CD14-positive monocyte (primary cell): ENCODE measurements around the gene ZNF648. TPM values are rescaled to one million over a fixed set of nuclear protein-coding genes. Genes with fewer than 3 reads are reported as not detected.

Source experiments
- DNase-seq, 3 donors: peaks; one replicate each; pipeline ENCODE4 v3.0.0-alpha.2; 2011 to 2022
- H2AFZ ChIP-seq: 2 replicates; pipeline ENCODE4 v1.6.0; 2012; ENCODE audit warnings: mild to moderate bottlenecking, low read depth, low read length, inconsistent platforms; ENCODE audit not compliant: insufficient read depth, poor library complexity, severe bottlenecking
- H3K27ac ChIP-seq, 2 donors: 1 replicate in 1 of 2; 2 replicates in 1 of 2; pipeline ENCODE4 v1.5.1; 2012 to 2013; ENCODE audit warnings: low read length in 2 of 2, control low read depth in 1 of 2, inconsistent platforms in 1 of 2, low read depth in 1 of 2, mild to moderate bottlenecking in 1 of 2
- H3K27me3 ChIP-seq, 2 donors: one replicate each; pipeline versions ENCODE4 v1.6.0 to v1.6.1; 2011 to 2013; ENCODE audit warnings: low read length in 2 of 2; ENCODE audit not compliant: control insufficient read depth in 2 of 2, insufficient read depth in 2 of 2
- H3K36me3 ChIP-seq, 2 donors: replicated peaks in 1 of 2; 1 replicate in 1 of 2; 2 replicates in 1 of 2; pipeline versions ENCODE4 v1.5.1 to v1.6.1; 2012 to 2013; ENCODE audit warnings: low read length in 2 of 2, control low read depth in 1 of 2, inconsistent platforms in 1 of 2, mild to moderate bottlenecking in 1 of 2; ENCODE audit not compliant: insufficient read depth in 2 of 2, control insufficient read depth in 1 of 2
- H3K4me1 ChIP-seq, 2 donors: 1 replicate in 1 of 2; 2 replicates in 1 of 2; pipeline versions ENCODE4 v1.5.1 to v1.6.1; 2012 to 2013; ENCODE audit warnings: low read length in 2 of 2, control low read depth in 1 of 2, inconsistent platforms in 1 of 2, mild to moderate bottlenecking in 1 of 2, moderate library complexity in 1 of 2; ENCODE audit not compliant: insufficient read depth in 2 of 2, control insufficient read depth in 1 of 2
- H3K4me2 ChIP-seq: replicated peaks from 2 replicates; pipeline ENCODE3; 2012; ENCODE audit warnings: low read length, moderate library complexity, mild to moderate bottlenecking; ENCODE audit not compliant: poor library complexity, severe bottlenecking; ENCODE audit errors: extremely low read depth
- H3K4me3 ChIP-seq, 3 experiments: fragments of 200-600 bp in 1 of 3; sonication (generic) in 1 of 3; replicated peaks in 1 of 3; 1 replicate in 2 of 3; 2 replicates in 1 of 3; pipeline ENCODE4 v1.5.1; 2011 to 2013; ENCODE audit warnings: low read length in 3 of 3, mild to moderate bottlenecking in 3 of 3, control low read depth in 2 of 3, low read depth in 2 of 3, inconsistent platforms in 1 of 3, moderate library complexity in 1 of 3
- H3K79me2 ChIP-seq: 2 replicates; pipeline ENCODE4 v1.6.0; 2012; ENCODE audit warnings: mild to moderate bottlenecking, control low read depth, inconsistent platforms, low read length, moderate library complexity; ENCODE audit not compliant: insufficient read depth
- H3K9ac ChIP-seq: 2 replicates; pipeline ENCODE4 v1.6.0; 2017; ENCODE audit warnings: low read length, mild to moderate bottlenecking; ENCODE audit not compliant: insufficient read depth, poor library complexity, severe bottlenecking
- H3K9me3 ChIP-seq, 2 donors: replicated peaks in 1 of 2; 1 replicate in 1 of 2; 2 replicates in 1 of 2; pipeline versions ENCODE4 v1.5.1 to v1.6.1; 2012 to 2013; ENCODE audit warnings: low read length in 2 of 2, control low read depth in 1 of 2; ENCODE audit not compliant: control insufficient read depth in 1 of 2, insufficient read depth in 1 of 2
- H4K20me1 ChIP-seq: 2 replicates; pipeline ENCODE4 v1.6.0; 2012; ENCODE audit warnings: mild to moderate bottlenecking, low read length, control low read depth, moderate library complexity; ENCODE audit not compliant: insufficient read depth
- H3K27ac Mint-ChIP-seq, 7 donors: one replicate each; pipeline ENCODE4 v1.8.0; 2020; ENCODE audit warnings: mild to moderate bottlenecking in 7 of 7, mixed read lengths in 7 of 7, moderate library complexity in 6 of 7, inconsistent platforms in 2 of 7
- H3K27me3 Mint-ChIP-seq, 3 donors: one replicate each; pipeline ENCODE4 v1.8.0; 2021 to 2022; ENCODE audit warnings: low read depth in 3 of 3, mild to moderate bottlenecking in 3 of 3, mixed read lengths in 3 of 3, moderate library complexity in 3 of 3, inconsistent platforms in 1 of 3
- H3K36me3 Mint-ChIP-seq, 2 donors: one replicate each; pipeline ENCODE4 v1.8.0; 2020; ENCODE audit warnings: mixed read lengths in 2 of 2, inconsistent platforms in 1 of 2, mild to moderate bottlenecking in 1 of 2
- H3K4me1 Mint-ChIP-seq: one replicate; pipeline ENCODE4 v1.8.0; 2020; ENCODE audit warnings: mild to moderate bottlenecking, mixed read lengths
- H3K4me3 Mint-ChIP-seq, 2 donors: one replicate each; pipeline ENCODE4 v1.8.0; 2020; ENCODE audit warnings: mild to moderate bottlenecking in 2 of 2, mixed read lengths in 2 of 2, moderate library complexity in 1 of 2
- H3K9me3 Mint-ChIP-seq, 7 donors: one replicate each; pipeline ENCODE4 v1.8.0; 2020 to 2022; ENCODE audit warnings: mixed read lengths in 7 of 7, mild to moderate bottlenecking in 6 of 7, moderate library complexity in 6 of 7, inconsistent platforms in 2 of 7
- WGBS: methylation state at CpG from one replicate; pipeline ENCODE4 v1.1.5; 2013; ENCODE audit warnings: missing lambda C conversion rate; ENCODE audit not compliant: insufficient coverage; 5-methylcytosine and 5-hydroxymethylcytosine counted together
- intact Hi-C, 2 donors: fragments of 100-400 bp; cut with micrococcal nuclease; formaldehyde crosslinking; loops; one replicate each; pipeline versions ENCODE4 v1.15.0 to v1.15.1; 2023
- polyA plus RNA-seq, 3 donors: library from polyadenylated mRNA; depleted of rRNA in 1 of 3; unstranded in 2 of 3; stranded (reverse) in 1 of 3; fragments of 300-500 nt in 2 of 3; fragments of >200 nt in 1 of 3; fragmentation: Illumina TruSeq in 2 of 3; gene quantifications; 1 replicate in 2 of 3; 2 replicates in 1 of 3; pipeline ENCODE4 v1.2.3, GENCODE V29; 2012 to 2021
- TF ChIP-seq, protein P1 (sequence below): fragments of 200-600 bp; IDR thresholded peaks from one replicate; pipeline ENCODE4 v1.8.0; 2022; ENCODE audit warnings: antibody characterized with exemption, mild to moderate bottlenecking

Gene ZNF648
- polyA plus RNA-seq, 3 donors, result not detected

- H3K4me1 Mint-ChIP-seq, result peaks cover 13% of the 10 kb centered on the region
- H3K36me3 Mint-ChIP-seq, result no peaks in the 10 kb centered on the region
- no peak overlapping the region for H3K4me3 Mint-ChIP-seq
- Histone ChIP-seq H3K27ac (no peak overlapping the region), H3K27me3 (no peaks in the 10 kb centered on the region), H3K4me2 (no peak overlapping the region), H3K9ac (no peak overlapping the region), H3K9me3 (no peaks in the 10 kb centered on the region), H3K4me1 (peaks cover 6 to 7% of the 10 kb centered on the region in 2 donors), H2AFZ (no peak overlapping the region), H3K36me3 (no peaks in the 10 kb centered on the region), H3K4me3 (no peak overlapping the region), H3K79me2 (no peaks in the 10 kb centered on the region), H4K20me1 (no peaks in the 10 kb centered on the region)
- TF ChIP-seq, protein P1, sequence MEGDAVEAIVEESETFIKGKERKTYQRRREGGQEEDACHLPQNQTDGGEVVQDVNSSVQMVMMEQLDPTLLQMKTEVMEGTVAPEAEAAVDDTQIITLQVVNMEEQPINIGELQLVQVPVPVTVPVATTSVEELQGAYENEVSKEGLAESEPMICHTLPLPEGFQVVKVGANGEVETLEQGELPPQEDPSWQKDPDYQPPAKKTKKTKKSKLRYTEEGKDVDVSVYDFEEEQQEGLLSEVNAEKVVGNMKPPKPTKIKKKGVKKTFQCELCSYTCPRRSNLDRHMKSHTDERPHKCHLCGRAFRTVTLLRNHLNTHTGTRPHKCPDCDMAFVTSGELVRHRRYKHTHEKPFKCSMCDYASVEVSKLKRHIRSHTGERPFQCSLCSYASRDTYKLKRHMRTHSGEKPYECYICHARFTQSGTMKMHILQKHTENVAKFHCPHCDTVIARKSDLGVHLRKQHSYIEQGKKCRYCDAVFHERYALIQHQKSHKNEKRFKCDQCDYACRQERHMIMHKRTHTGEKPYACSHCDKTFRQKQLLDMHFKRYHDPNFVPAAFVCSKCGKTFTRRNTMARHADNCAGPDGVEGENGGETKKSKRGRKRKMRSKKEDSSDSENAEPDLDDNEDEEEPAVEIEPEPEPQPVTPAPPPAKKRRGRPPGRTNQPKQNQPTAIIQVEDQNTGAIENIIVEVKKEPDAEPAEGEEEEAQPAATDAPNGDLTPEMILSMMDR, result no peak
- 75% methylated on average over 4 of the region's 8 CpGs for WGBS
- H3K27me3 Mint-ChIP-seq, result peaks cover 0 to 2% (median 0%) of the 10 kb centered on the region in 3 donors
- intact Hi-C loops, result loop anchor here (5.0 to 10.0 kb wide), 4 partner anchors 109 to 699 kb away; partner anchors contain the start of genes NPL (in 1 of the 2) and RGS16 (in 1 of the 2)
- H3K9me3 Mint-ChIP-seq, result peaks cover 0 to 2% (median 0%) of the 10 kb centered on the region in 7 donors
- no peak for DNase-seq
- H3K27ac Mint-ChIP-seq, result no peak overlapping the region
Measured at GRCh38 chr1:182086136-182086535, 24.6 kb upstream of the ZNF648 start.

DNA sequence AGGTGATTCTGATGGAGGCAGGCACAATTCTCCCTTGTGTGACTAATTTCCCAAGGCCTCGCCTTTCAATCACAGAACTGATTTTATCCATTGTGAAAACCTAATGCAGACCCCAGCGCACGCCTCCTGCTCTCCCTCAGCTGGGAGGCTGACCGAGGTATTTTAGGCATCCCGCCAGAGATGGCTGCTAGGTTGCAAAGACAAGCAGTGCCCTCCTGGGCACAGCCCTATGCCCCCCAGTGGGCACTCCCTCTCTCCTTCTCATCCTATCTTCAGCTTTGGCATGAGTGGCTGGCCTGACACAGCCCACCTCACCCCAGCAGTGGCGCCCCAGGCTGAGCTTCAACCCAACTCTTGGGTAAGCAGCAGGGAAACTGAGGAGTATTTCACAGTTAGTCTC lies 24.2 kb upstream of the ZNF648 start:
- Mint-ChIP-seq H3K27me3 (peaks cover 0 to 2% (median 0%) of the 10 kb centered on the region in 3 donors), H3K4me1 (peaks cover 13% of the 10 kb centered on the region), H3K9me3 (peaks cover 0 to 2% (median 0%) of the 10 kb centered on the region in 7 donors), H3K4me3 (no peak overlapping the region), H3K36me3 (no peaks in the 10 kb centered on the region), H3K27ac (no peak overlapping the region)
- Histone ChIP-seq H2AFZ (no peak overlapping the region), H3K27me3 (no peaks in the 10 kb centered on the region), H4K20me1 (no peaks in the 10 kb centered on the region), H3K9me3 (no peaks in the 10 kb centered on the region), H3K4me2 (no peak overlapping the region), H3K79me2 (no peaks in the 10 kb centered on the region), H3K9ac (no peak overlapping the region), H3K4me3 (no peak overlapping the region), H3K27ac (no peak overlapping the region), H3K4me1 (peaks cover 6 to 7% of the 10 kb centered on the region in 2 donors), H3K36me3 (no peaks in the 10 kb centered on the region)
- TF ChIP-seq, protein P1, result no peak
- intact Hi-C loops, result loop anchor here (1.0 to 10.0 kb wide), 5 partner anchors 109 to 699 kb away; partner anchors contain the start of genes NPL (in 1 of the 2) and RGS16 (in 1 of the 2)
- WGBS, result 80% methylated on average over 5 of the region's 6 CpGs
- no peak for DNase-seq
